Jurkat, Clone E6-1 (cell line): ENCODE data around the gene ZNF132.
A peak's percentile ranks its signal among the peaks of the same experiment; 100 is the strongest.
"Not testable (repeated sequence)": the region's sequence is repeated elsewhere in the genome, so short reads cannot be mapped to it uniquely, and the experiment has no call there.

Experiments
- DNase-seq: peaks from one replicate; pipeline ENCODE4 v3.0.0-alpha.2; 2011; ENCODE audit warnings: low read depth, low spot score
- H3K4me3 ChIP-seq: 2 replicates; pipeline ENCODE4 v1.5.1; 2011; ENCODE audit warnings: mild to moderate bottlenecking, low read length, control low read depth, moderate library complexity

Gene ZNF132

DNA sequence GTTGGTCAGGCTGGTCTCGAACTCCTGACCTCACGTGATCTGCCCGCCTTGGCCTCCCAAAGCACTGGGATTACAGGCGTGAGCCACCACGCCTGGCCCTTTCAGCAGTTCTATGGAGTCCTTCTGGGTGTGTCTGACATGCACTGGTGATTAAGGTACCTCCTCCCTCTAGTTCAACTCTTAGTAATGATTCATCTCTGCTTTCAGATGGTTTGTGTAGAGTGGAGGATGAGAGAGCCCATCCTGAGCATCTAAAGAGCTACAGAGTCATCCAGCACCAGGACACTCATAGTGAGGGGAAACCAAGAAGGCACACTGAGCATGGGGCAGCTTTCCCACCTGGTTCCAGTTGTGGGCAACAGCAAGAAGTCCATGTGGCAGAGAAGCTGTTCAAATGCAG, 23.3 kb downstream of the ZNF132 start:
- H3K4me3 ChIP-seq: no peak overlapping the region
- no peak for DNase-seq

DNA sequence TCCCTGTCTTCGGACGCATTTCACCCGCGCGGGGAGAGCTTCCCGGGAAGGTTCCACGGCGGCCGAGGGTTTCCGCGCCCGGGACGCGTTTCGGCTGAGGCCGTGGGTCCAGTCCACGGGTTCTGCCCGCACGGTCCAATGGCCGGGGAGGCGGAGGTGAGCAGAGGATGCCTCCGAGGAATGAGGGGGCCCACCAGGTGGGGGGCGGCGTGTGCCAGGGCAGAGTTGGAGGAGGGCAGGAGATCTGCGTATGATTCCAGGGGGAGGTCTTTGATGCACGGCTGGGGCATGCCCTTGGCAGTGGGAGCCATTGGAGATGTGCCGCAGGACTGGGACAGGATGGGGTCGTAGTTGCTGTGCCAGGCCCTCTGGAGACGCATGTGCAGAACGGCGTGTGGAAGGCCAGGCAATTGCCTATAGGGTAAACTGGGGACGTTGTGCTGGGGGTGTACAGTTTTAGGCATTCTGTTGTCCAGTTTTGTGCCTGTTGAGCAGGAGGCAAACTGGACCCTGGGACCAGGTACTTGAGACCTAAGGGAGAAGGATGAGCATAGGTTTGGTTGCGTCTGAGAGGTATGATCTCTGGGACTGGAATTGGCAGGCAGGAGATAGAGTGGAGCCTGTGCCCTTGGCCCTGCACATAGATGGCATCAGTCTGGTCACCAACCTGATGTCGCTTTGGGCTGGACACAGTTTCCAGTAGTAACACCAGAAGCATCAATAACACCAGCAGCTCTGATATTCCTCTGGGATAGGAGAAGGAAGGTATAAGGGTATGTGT, 30.8 kb downstream of the ZNF132 start:
- DNase-seq: no peak
- peak overlapping the region; percentile 92 for H3K4me3 ChIP-seq

DNA sequence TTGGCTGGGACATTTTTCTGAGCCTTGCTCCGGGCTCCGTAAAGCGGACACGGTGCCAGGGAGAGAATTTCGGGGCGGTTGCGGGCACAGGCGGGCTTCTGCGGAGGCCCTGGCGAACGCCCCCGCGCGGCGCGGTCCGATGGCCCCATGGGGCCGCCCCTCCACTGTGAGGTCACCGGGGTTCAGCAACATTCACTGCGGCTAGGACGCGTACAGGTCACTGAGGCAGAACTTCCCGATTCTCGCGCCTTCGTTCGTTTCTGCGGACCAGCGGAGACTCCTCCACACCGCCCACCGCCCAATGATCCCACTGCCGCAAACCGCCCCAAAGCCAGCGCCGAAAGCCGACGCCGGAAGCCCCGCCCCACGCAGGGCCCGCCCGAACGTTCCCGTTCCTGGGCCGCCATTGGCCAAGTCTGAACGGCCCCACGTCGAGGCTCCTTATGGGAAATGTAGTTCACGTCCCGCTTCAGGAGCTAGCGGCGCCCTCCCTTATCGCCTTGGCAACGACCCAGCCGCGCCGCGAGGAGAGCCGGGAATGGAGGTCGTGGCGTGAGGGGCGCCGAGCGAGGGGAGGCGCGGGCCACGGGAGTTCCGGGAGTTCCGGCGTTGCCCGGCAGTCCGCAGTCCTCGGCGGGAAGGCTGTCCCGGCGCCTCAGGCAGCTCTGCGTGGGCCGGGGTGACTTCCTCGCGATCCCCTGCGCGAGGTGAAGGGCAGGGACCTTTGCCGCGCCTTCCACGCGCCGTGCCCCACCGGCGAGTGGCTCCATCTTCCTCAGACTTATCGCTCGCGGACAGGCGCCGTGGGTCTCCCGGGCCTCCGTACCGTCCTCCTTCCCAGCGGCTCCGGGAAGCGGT, 31.6 kb downstream of the ZNF132 start, which contains the start of gene ZNF584:
Gene ZNF584, plus strand, starts transcription at position 498 of the 858 bp plus-strand sequence. CDS start 499 bp downstream, outside the sequence.
- DNase-seq: peak; percentile 94
- peak within 1 kb of the TSS; percentile 92 for H3K4me3 ChIP-seq

DNA sequence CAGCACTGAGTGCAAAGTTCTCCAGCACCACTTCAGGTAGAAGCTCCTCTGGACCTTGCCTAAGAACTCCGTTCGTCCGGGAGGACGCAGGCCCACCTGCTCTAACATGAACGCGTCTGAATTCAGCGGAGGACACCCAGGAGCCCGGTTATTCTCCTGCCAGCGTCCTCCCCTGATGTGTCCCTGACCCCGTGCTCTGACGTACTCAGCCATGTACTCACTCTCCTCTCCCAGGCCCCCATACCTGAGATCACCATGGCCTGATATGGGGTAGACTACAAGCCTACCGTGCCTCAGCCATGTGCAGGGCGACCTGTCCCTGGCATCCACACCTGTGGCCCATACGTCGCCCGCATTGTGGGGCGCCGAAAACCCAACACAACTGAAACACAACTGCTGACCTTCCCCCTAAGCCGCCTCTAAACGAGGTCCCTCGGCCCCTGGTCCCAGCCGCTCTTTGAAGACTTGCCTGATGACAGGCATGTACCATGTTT, 32.2 kb downstream of the ZNF132 start:
- no peak for DNase-seq
- H3K4me3 ChIP-seq: peak overlapping the region; percentile 92

DNA sequence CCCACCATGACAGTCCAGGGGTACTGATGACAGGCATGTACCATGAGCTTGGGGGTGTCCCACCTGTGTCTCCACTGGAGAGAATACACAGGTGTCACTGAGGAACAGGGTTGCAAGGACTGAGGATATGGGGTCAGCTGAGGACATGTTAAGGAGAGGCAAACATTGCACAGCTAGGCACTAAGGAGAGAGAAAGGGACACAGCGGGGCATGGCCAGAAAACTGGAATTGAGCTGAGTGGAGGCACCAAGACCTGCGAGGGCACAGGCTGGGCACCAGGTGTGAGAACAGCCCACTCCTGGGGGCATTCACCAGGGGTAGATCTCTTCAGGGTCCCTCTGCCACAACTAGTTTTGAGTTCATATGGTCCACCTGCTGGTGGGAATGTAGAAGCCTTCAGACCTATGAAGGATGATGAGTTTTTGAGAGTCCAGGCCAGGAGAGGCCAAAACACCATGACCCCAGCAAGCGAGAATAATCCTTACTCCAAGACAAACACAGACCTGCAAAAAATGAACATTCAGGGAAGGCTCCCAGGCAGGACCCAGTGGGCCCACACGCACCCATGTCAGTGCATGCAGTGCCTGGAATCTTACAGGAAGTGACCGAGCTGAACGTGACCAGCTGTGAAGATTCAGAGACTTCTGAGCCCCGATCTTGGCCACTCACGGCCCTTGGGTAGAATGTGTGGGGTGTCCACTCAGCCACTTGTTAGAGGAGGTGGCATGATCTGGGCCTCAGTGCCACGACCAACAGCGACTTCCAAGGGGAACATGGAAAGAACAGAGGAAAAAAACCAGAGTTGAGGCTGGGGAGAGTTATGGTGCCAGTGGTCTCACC, 32.9 kb downstream of the ZNF132 start:
- peak overlapping the region; percentile 92 for H3K4me3 ChIP-seq
- no peak for DNase-seq

DNA sequence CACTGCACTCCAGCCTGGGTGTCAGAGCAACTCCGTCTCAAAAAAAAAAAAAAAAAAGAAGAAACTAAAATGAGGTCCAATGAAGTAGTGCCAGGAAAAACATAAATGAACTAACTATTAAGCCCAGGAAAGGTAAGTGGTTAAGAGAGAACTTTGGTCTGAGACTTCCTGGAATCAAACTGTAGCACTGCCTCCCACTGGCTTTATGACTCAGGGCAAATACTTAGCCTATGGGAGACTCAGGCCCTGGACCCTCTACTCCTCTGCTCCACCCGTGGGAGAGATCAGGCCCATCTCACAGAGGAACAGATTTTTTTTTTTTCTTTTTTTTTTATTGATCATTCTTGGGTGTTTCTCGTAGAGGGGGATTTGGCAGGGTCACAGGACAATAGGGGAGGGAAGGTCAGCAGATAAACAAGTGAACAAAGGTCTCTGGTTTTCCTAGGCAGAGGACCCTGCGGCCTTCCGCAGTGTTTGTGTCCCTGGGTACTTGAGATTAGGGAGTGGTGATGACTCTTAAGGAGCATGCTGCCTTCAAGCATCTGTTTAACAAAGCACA, 36.0 kb downstream of the ZNF132 start:
- not testable (repeated sequence) for H3K4me3 ChIP-seq, DNase-seq

DNA sequence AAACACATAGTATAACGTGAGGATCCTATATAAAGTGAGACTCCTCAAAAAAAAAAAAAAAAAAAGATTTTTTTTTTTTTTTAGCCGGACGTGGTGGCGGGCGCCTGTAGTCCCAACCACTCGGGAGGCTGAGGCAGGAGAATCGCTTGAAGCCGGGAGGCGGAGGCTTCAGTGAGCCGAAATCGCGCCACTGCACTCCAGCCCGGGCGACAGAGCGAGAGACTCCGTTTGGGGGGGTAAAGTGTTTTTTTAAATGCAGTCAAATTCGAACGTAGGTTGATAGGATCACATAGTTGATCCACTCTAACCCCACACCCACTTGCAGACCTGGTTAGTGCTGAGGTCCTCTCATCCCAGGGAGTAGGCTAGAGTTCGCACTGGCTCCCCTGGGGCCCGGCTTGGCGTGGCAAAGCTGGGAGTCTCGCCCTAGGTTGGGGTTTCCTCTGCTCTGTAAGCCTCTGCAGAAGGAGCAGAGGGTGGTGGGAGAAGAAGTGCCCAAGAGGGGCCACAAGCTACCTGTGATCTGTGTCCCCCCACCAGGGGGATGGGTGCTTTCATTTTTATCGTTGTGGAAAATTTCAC, 38.0 kb downstream of the ZNF132 start:
- H3K4me3 ChIP-seq: peak overlapping the region; percentile 74
- no peak for DNase-seq

DNA sequence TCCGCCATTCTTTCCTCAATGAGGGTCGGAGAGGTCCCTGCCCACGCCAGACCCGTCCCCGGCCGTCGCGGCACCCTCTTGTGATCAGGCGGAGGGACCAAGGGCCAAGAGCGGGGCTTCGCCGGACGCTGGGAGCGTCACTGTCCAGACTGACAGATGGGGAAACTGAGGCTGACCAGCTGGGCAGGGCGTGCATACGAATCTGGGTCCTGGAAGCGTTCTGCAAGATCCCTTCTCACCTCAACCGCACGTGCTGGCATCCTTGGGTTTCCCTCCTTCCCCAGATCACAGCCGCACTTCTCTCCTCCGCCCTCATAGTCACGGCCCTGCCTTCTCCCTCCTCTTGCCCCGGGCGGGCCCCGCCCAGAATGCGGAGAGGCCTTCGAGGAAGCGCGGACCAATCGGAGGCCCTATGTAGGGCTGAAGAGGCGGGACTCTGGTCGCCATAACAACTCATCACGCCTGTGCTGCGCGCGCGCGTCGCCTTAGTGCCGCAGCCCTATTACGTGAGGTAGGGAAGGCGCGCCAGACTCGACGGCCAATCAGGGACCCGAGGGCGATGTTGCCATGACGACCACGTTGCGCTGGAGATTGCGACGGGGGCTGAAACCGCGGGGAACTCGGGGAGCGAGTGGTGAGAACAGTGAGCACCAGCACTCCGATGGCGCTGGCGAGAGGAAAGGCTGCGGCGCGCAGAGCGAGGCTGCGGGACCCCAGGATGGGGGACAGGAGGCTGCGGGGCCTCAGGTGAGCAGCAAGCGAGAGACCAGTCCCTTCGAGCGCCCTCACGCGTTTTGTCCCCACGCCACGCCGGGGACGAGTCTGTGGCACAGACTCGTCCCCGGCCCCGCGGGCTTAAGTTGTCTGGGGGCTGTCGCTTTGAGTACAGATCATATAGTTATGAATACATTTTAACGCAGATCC, 38.8 kb downstream of the ZNF132 start:
- peak overlapping the region; percentile 74 for H3K4me3 ChIP-seq
- peak; percentile 99 for DNase-seq

DNA sequence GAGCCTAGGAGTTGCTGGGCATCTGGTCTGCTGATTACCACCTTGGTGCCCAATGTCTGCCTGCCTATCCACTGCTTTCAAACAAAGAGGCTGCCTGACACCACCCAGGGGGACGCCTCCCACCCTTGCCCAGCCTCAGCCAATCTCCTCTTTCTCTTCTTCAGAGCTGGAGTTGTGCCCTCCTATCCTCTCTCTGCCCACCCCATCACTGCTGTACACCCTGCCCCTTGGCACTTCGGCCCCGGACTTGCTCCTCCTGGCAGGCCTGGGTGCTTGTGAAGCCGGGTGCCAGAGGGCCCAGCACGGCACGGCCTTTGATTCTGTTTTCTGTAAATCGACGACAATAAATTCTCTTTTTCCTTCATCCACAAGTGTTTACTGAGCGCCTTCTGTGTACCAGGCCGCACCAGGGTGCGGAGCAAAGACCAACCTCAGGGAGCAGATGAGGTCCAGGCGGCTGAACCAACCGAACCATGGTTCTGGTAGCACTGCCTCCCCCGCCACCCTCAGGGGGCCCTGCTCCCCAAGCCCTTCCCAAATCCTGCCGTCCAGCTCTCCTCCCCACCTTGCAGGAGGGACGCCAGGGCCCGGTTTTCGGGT, 39.5 kb downstream of the ZNF132 start:
- no peak for DNase-seq
- peak overlapping the region; percentile 48 for H3K4me3 ChIP-seq

DNA sequence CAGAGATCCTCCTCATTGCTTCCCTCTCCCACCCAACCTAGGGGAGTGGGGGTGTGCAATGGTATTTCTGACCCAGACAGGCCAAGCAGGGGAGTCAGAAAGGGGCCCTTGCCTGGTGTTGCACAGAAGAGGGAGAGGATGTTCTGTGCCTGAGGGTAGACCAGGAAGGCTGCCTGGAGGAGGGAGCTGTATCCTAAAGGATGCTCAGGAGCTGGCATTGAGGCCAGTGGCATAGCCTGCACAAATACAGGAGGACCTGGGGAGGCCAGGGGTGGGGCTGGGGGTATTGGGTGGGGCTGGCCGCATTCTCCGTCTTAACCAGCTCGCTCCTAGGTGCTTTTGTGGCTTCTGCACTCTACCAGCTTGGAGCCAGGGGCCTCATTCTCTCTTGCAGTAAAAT, 40.0 kb downstream of the ZNF132 start:
- no peak overlapping the region for H3K4me3 ChIP-seq
- DNase-seq: no peak

DNA sequence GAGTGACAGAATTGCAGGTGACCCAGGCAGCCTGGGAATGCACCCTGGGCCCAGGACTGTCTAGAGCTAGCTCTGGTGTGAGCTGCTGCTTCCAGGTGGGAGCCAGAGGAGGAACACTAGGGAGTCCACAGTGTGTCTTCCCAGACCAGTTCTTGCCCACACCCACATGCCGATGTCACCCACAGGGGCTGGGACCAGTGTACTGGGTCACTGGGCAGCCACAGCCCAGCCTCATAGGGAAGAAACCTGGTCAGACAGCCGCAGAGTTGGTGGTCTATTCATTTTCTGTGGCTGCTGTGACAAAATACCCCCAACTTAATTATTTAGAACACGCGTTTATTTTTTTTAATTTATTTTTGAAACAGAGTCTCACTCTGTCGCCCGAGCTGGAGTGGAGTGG, 41.4 kb downstream of the ZNF132 start:
- DNase-seq: no peak
- H3K4me3 ChIP-seq: no peak overlapping the region

DNA sequence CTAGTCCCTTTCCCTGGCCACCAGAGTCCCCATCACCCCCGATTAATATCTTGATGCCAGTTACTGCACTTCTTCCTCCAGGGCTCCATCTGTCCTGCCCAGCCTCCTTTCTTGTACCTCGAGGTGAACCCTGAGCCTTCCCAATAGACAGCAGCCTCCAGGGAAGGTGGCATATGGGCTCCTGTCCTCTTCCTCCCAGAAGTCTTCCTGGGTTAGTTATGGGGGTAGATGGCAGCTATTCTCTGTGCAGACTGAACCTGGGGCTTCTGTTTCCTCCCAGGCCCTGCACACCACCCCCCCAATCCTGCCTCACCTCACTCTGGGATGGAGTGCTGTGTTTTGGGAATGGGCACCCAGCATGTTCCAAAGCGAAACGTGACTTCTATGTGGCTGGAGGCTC, 41.9 kb downstream of the ZNF132 start:
- no peak for DNase-seq
- no peak overlapping the region for H3K4me3 ChIP-seq

DNA sequence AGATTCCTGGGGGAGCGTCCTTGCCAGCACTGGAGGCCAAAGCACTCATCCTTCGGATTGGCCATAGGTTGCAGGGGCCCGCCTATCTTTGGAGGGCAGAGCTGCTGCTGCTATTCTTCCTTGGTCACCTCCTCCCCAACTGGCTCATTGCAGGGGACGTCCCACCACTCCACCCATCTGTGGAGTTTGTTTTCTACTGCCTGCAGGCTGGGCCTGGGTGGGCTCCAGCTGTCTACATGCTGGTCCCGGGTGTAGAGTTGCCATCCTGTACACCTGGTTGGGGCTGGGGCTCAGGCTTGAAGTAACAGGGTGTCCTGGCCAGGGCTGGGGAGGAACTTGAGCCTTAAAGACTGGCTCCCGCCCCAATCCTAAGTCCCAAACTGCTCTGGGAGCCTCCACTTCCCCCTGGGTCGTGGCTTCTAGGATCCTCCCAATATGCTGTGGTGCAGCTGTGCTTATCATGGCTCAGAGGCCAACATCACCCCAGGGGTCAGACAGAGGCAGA, 42.4 kb downstream of the ZNF132 start:
- no peak overlapping the region for H3K4me3 ChIP-seq
- DNase-seq: no peak

DNA sequence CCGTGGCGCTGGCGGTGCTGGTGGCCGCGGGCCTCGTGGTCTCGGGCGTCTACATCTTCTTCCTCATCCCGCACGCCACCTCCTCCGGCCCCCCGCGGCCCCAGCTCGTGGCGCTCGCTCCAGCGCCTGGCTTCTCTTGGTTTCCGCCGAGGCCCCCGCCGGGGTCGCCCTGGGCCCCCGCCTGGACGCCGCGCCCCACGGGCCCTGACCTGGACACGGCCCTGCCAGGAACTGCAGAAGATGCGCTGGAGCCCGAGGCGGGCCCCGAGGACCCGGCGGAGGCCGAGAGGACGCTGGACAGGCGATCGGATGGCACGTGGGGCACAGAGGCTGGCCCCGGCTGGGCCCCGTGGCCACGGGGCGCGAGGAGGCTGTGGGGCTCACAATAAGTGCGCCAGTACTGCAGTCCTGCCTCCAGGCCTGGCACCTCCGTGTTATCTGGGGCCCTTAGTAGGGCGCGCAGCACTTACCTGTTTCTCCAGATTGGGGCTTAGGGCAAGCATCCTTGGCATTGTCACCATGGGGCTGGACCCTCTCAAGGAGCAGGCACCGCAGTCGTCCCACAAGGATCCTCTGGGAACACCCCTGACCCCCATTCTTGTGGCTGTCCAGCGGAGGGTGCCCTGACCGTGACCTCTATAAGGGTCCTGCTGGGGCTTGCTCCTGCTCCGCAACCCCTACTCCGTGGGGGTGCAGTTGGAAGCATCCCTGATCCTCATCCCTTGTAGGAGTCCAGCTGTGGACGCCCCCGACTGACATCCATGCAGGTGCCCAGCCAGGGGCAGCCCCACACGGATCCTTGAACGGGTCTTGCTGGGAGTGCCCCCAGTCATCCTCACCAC, 43.0 kb downstream of the ZNF132 start:
- H3K4me3 ChIP-seq: no peak overlapping the region
- no peak for DNase-seq

DNA sequence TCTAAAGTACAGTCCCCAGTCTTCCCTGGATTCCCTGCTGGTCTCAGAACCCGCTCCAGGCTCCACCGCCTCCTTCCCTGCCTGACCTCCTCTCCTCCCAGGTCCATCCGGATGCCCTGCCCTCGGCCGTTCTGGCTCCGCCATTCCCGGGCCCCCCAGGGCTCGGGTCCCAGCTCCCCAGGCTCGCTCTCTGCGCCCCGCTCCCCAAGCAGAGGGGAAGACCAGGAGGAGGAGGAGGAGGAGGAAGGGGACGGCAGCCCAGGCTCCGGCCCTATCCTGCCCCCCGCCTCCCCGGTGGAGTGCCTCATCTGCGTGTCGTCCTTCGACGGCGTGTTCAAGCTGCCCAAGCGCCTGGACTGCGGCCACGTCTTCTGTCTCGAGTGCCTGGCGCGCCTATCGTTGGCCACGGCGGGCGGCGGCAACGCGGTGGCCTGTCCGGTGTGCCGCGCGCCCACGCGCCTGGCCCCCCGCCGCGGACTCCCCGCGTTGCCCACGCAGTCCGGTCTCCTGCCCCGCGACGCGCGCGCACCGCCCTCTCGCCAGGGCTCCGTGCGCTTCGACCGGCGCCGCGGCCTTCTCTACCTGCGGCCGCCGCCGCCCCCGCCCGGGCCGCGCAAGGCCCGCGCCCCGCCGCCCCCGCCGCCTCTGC, 43.9 kb downstream of the ZNF132 start:
- no peak for DNase-seq
- H3K4me3 ChIP-seq: no peak overlapping the region
